Panc1 (cell line): ENCODE measurements around the gene NT5C2.

Experiments
- POLR2AphosphoS5 ChIP-seq: IDR thresholded peaks from 2 replicates; pipeline ENCODE4 v1.6.1; 2012; ENCODE audit warnings: mild to moderate bottlenecking, low read depth, low read length, moderate library complexity
- TCF7L2 ChIP-seq: IDR thresholded peaks from 2 replicates; pipeline ENCODE4 v1.6.1; 2011; ENCODE audit warnings: mild to moderate bottlenecking, low read depth, low read length, inconsistent platforms
- TF ChIP-seq, protein P1 (sequence below): fragments of 450-650 bp; IDR thresholded peaks from 2 replicates; pipeline ENCODE4 v1.5.1; 2017; ENCODE audit warnings: mild to moderate bottlenecking
- TF ChIP-seq, protein P2 (sequence below), 2 experiments: IDR thresholded peaks; 2 replicates each; pipeline ENCODE4 v1.6.1; 2011 to 2012; ENCODE audit warnings: low read depth in 2 of 2, control low read depth in 1 of 2, low read length in 1 of 2, mild to moderate bottlenecking in 1 of 2, moderate library complexity in 1 of 2; ENCODE audit not compliant: insufficient read depth in 1 of 2

DNA sequence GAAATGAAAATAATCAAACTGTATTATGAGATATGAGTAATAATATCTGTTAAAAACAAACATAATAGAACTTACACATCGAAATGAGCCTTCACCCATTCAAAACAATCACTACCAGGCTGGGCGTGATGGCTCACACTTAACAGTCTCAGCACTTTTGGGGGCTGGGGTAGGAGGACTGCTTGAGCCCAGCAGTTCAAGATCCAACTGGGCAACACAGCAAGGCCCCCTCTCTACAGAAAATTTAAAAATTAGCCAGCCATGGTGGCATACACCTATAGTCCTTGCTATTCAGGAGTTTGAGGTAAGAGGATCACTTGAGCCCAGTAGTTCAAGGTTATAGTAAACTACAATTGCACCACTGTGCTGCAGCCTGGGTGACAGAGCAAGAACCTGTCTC, 75.8 kb downstream of the NT5C2 start:
- TF ChIP-seq, protein P1, sequence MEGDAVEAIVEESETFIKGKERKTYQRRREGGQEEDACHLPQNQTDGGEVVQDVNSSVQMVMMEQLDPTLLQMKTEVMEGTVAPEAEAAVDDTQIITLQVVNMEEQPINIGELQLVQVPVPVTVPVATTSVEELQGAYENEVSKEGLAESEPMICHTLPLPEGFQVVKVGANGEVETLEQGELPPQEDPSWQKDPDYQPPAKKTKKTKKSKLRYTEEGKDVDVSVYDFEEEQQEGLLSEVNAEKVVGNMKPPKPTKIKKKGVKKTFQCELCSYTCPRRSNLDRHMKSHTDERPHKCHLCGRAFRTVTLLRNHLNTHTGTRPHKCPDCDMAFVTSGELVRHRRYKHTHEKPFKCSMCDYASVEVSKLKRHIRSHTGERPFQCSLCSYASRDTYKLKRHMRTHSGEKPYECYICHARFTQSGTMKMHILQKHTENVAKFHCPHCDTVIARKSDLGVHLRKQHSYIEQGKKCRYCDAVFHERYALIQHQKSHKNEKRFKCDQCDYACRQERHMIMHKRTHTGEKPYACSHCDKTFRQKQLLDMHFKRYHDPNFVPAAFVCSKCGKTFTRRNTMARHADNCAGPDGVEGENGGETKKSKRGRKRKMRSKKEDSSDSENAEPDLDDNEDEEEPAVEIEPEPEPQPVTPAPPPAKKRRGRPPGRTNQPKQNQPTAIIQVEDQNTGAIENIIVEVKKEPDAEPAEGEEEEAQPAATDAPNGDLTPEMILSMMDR, result no peak
- no peak for TF ChIP-seq POLR2AphosphoS5
- no peak for TF ChIP-seq TCF7L2
- TF ChIP-seq, protein P2, sequence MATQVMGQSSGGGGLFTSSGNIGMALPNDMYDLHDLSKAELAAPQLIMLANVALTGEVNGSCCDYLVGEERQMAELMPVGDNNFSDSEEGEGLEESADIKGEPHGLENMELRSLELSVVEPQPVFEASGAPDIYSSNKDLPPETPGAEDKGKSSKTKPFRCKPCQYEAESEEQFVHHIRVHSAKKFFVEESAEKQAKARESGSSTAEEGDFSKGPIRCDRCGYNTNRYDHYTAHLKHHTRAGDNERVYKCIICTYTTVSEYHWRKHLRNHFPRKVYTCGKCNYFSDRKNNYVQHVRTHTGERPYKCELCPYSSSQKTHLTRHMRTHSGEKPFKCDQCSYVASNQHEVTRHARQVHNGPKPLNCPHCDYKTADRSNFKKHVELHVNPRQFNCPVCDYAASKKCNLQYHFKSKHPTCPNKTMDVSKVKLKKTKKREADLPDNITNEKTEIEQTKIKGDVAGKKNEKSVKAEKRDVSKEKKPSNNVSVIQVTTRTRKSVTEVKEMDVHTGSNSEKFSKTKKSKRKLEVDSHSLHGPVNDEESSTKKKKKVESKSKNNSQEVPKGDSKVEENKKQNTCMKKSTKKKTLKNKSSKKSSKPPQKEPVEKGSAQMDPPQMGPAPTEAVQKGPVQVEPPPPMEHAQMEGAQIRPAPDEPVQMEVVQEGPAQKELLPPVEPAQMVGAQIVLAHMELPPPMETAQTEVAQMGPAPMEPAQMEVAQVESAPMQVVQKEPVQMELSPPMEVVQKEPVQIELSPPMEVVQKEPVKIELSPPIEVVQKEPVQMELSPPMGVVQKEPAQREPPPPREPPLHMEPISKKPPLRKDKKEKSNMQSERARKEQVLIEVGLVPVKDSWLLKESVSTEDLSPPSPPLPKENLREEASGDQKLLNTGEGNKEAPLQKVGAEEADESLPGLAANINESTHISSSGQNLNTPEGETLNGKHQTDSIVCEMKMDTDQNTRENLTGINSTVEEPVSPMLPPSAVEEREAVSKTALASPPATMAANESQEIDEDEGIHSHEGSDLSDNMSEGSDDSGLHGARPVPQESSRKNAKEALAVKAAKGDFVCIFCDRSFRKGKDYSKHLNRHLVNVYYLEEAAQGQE (IDR thresholded peaks at IDR 0.05; ENCODE audit: insufficient read depth in 1 of 2, low read depth in 2 of 2, low read length in 1 of 2), result no peak
